Neural progenitor cell (in vitro differentiated cells): ENCODE results near the gene TNFRSF1B.

Experiments used
- EZH2 ChIP-seq: fragments of 200-600 bp; sonication (generic); IDR thresholded peaks from 2 replicates; pipeline ENCODE4 v1.6.1; 2017; ENCODE audit warnings: antibody characterized with exemption, mild to moderate bottlenecking, moderate library complexity
- EZH2phosphoT487 ChIP-seq: fragments of 200-600 bp; sonication (generic); IDR thresholded peaks from 2 replicates; pipeline ENCODE4 v1.6.1; 2017; ENCODE audit warnings: antibody characterized with exemption
- TF ChIP-seq, protein P1 (sequence below): fragments of 200-600 bp; sonication (generic); IDR thresholded peaks from 2 replicates; pipeline ENCODE4 v1.5.1; 2017; ENCODE audit warnings: antibody characterized with exemption, mild to moderate bottlenecking

DNA sequence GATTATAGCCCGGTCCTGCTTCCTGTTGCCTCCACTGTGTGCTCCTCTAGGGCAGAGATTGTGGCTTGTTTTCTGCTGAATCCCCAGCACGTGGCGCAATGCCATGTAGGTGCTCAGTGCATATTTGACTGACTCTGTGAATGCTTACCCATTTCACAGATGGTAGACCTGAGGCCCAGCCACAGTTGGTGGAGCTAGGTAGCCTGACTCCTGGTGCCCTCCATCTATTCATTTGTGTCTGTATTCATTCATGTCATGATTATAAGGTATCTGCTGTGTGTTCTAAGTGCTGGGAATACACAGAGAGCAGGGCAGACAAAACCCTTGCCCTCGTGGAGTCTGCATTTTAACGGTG, 22.5 kb downstream of the TNFRSF1B start:
- TF ChIP-seq, protein P1, sequence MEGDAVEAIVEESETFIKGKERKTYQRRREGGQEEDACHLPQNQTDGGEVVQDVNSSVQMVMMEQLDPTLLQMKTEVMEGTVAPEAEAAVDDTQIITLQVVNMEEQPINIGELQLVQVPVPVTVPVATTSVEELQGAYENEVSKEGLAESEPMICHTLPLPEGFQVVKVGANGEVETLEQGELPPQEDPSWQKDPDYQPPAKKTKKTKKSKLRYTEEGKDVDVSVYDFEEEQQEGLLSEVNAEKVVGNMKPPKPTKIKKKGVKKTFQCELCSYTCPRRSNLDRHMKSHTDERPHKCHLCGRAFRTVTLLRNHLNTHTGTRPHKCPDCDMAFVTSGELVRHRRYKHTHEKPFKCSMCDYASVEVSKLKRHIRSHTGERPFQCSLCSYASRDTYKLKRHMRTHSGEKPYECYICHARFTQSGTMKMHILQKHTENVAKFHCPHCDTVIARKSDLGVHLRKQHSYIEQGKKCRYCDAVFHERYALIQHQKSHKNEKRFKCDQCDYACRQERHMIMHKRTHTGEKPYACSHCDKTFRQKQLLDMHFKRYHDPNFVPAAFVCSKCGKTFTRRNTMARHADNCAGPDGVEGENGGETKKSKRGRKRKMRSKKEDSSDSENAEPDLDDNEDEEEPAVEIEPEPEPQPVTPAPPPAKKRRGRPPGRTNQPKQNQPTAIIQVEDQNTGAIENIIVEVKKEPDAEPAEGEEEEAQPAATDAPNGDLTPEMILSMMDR: no peak
- TF ChIP-seq EZH2phosphoT487: no peak
- no peak for TF ChIP-seq EZH2
